HepG2 (cell line): ENCODE measurements around the gene B4GALT3.

ENCODE experiments used
- CREM ChIP-seq, 2 experiments: sonication (generic) in 1 of 2; formaldehyde crosslinking in 1 of 2; IDR thresholded peaks; 2 replicates each; pipeline versions ENCODE4 v1.4.0 to v1.6.1; 2016 to 2020; ENCODE audit warnings: antibody characterized with exemption in 1 of 2, mild to moderate bottlenecking in 1 of 2, missing genetic modification reagents in 1 of 2
- E2F1 ChIP-seq: sonication (generic); formaldehyde crosslinking; IDR thresholded peaks from 2 replicates; pipeline ENCODE4 v1.5.0; 2020; ENCODE audit warnings: missing genetic modification reagents
- FOXM1 ChIP-seq: sonication (generic); formaldehyde crosslinking; IDR thresholded peaks from 2 replicates; pipeline ENCODE4 v1.5.0; 2020; ENCODE audit warnings: missing genetic modification reagents
- FOXP1 ChIP-seq, 2 experiments: fragments of 450-650 bp in 1 of 2; IDR thresholded peaks; 2 replicates each; pipeline ENCODE4 v1.6.1; 2017 to 2018; ENCODE audit warnings: antibody characterized with exemption in 1 of 2
- HNRNPH1 ChIP-seq: fragments of 200-400 bp; formaldehyde crosslinking; optimal IDR thresholded peaks from 2 replicates; pipeline ENCODE3; 2017; ENCODE audit warnings: mild to moderate bottlenecking, low read depth, low read length
- HNRNPUL1 ChIP-seq: fragments of 200-400 bp; formaldehyde crosslinking; IDR thresholded peaks from 2 replicates; pipeline ENCODE4 v1.6.1; 2017; ENCODE audit warnings: low read depth, mild to moderate bottlenecking, low read length, moderate library complexity
- JUND ChIP-seq: sonication (generic); formaldehyde crosslinking; IDR thresholded peaks from 2 replicates; pipeline ENCODE4 v1.8.0; 2022; ENCODE audit warnings: mild to moderate bottlenecking, missing genetic modification reagents
- MXI1 ChIP-seq: IDR thresholded peaks from 3 replicates; pipeline ENCODE4 v1.6.1; 2012; ENCODE audit warnings: low read depth, low read length, inconsistent platforms, borderline replicate concordance
- NFATC3 ChIP-seq: sonication (generic); formaldehyde crosslinking; IDR thresholded peaks from 2 replicates; pipeline ENCODE4 v1.5.1; 2020; ENCODE audit warnings: mild to moderate bottlenecking, missing genetic modification reagents
- ZNF543 ChIP-seq: sonication (generic); formaldehyde crosslinking; IDR thresholded peaks from 2 replicates; pipeline ENCODE4 v1.4.0; 2020; ENCODE audit warnings: mild to moderate bottlenecking, missing genetic modification reagents
- ZNF547 ChIP-seq: sonication (generic); formaldehyde crosslinking; IDR thresholded peaks from 2 replicates; pipeline ENCODE4 v1.5.1; 2020; ENCODE audit warnings: mild to moderate bottlenecking, missing genetic modification reagents
- ZNF644 ChIP-seq: IDR thresholded peaks from 2 replicates; pipeline ENCODE4 v1.6.1; 2016; ENCODE audit warnings: low read depth

GRCh38 chr1:161216945-161217712 is 39.8 kb upstream of the B4GALT3 start:
- TF ChIP-seq HNRNPUL1, result no peak
- no peak for TF ChIP-seq ZNF543
- no peak for TF ChIP-seq ZNF644 (CRISPR knock-in tag)
- no peak for TF ChIP-seq FOXM1
- TF ChIP-seq MXI1, result no peak
- TF ChIP-seq HNRNPH1, result no peak
- TF ChIP-seq E2F1 (CRISPR knock-in tag), result no peak
- no peak for TF ChIP-seq FOXP1 (IDR thresholded peaks at IDR 0.05)
- TF ChIP-seq FOXP1 (CRISPR knock-in tag; IDR thresholded peaks at IDR 0.05), result no peak
- no peak for TF ChIP-seq ZNF547
- no peak for TF ChIP-seq JUND (CRISPR knock-in tag)
- no peak for TF ChIP-seq CREM (IDR thresholded peaks at IDR 0.05)
- no peak for TF ChIP-seq CREM (CRISPR knock-in tag; IDR thresholded peaks at IDR 0.05)
- no peak for TF ChIP-seq NFATC3
